Measurements from ENCODE around the gene SLC25A41.
A peak's percentile ranks its signal among the peaks of the same experiment; 100 is the strongest.

The SLC25A41 gene

DNA sequence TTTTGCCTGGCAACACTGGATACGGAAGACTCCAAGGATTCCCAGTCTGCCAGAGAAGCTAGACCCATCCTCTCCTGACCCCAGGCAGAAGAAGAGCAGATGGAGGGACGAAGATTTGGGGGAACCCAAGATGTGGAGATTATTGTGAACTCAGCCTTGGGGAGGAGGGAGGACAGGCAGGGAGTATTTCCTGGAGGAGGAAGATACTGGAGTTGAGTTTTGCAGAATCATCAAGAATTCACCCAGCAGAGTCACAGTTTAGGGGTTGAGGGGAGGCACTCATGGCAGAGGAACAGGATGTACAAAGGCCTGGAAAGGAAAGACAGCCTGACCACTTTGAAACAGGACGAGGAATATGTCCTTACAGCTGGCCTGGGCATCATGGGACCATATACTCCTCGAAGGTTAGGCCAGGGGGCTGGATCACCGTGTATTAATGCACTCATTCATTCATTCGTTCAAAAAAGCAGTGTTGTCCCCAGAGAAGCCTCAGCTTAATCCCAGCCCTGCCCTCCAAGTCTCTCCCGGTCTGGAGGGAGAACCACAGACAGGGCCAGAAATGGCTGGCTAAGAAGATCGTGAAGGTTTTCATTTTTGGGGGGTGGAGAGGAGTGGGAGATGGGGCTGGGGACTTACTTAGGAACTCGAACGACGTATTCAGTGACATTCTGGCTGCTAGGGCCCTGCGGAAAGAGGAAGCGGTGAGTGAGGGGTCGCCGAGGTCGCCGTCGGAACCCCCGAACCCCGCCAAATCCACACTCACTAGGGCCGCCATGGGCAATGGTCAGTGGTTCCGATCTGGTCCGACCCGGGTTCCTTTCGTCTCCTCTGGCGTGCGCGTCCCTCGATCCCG, 41.1 kb downstream of the SLC25A41 start:
- ChIA-PET POLR2A (ENCODE audit: low non-redundant PET) (no interaction called here), CTCF (interaction anchor here (0.6 to 0.7 kb wide), 3 partner anchors 13 to 599 kb away, joined by 3 read pairs; no protein-coding TSS in a partner anchor)
- TF ChIP-seq, protein P1, sequence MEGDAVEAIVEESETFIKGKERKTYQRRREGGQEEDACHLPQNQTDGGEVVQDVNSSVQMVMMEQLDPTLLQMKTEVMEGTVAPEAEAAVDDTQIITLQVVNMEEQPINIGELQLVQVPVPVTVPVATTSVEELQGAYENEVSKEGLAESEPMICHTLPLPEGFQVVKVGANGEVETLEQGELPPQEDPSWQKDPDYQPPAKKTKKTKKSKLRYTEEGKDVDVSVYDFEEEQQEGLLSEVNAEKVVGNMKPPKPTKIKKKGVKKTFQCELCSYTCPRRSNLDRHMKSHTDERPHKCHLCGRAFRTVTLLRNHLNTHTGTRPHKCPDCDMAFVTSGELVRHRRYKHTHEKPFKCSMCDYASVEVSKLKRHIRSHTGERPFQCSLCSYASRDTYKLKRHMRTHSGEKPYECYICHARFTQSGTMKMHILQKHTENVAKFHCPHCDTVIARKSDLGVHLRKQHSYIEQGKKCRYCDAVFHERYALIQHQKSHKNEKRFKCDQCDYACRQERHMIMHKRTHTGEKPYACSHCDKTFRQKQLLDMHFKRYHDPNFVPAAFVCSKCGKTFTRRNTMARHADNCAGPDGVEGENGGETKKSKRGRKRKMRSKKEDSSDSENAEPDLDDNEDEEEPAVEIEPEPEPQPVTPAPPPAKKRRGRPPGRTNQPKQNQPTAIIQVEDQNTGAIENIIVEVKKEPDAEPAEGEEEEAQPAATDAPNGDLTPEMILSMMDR (conservative IDR thresholded peaks at IDR 0.05; ENCODE audit: low read depth): no peak
- H3K27ac ChIP-seq: peak overlapping the region; percentile 88
- DNase-seq (ENCODE audit: low spot score): no peak

- ChIA-PET POLR2A (ENCODE audit: low non-redundant PET) (no interaction called here), CTCF (no interaction called here)
- no peak for DNase-seq (ENCODE audit: low spot score)
- TF ChIP-seq, protein P1 (conservative IDR thresholded peaks at IDR 0.05; ENCODE audit: low read depth): no peak
- no peak overlapping the region for H3K27ac ChIP-seq
Observed at GRCh38 chr19:6387372-6387771, 46.2 kb downstream of the SLC25A41 start.

GRCh38 chr19:6384381-6384780, 49.2 kb downstream of the SLC25A41 start:
- no peak for DNase-seq (ENCODE audit: low spot score)
- H3K27ac ChIP-seq: peak overlapping the region; percentile 18; the same call in 1 of the 2 replicates
- POLR2A ChIA-PET (ENCODE audit: low non-redundant PET): interaction anchor here (0.7 kb wide), 1 partner anchor 139 kb away, joined by 4 read pairs; no protein-coding TSS in a partner anchor
- TF ChIP-seq, protein P1 (conservative IDR thresholded peaks at IDR 0.05; ENCODE audit: low read depth): no peak
- CTCF ChIA-PET: no interaction called here

GRCh38 chr19:6383188-6383587, 50.4 kb downstream of the SLC25A41 start:
- no peak for DNase-seq (ENCODE audit: low spot score)
- CTCF ChIA-PET: no interaction called here
- TF ChIP-seq, protein P1 (conservative IDR thresholded peaks at IDR 0.05; ENCODE audit: low read depth): no peak
- POLR2A ChIA-PET (ENCODE audit: low non-redundant PET): no interaction called here
- no peak overlapping the region for H3K27ac ChIP-seq

GRCh38 chr19:6381030-6381750, 52.4 kb downstream of the SLC25A41 start:
- no peak overlapping the region; the same call in 1 of the 2 replicates for H3K27ac ChIP-seq
- ChIA-PET POLR2A (ENCODE audit: low non-redundant PET) (no interaction called here), CTCF (no interaction called here)
- DNase-seq (ENCODE audit: low spot score): no peak
- TF ChIP-seq, protein P1 (conservative IDR thresholded peaks at IDR 0.05; ENCODE audit: low read depth): no peak

DNA sequence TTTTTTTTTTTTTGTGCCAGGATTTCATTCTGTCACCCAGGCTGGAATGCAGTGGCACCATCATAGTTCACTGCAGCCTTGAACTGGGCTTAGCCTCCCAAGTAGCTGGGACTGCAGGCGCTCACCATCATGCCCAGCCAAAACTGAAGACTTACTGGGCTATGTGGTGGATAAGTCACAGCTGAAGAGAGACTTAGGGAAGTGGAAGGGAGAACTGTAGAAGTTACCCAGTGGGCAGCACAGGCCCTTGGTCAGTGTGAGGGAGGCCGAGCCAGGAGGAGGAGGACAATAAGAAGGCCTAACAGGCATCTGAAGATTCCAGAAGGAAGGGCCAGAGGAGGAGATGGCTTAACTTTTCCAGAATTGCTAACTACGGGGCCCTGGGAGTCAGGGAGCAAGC, 53.8 kb downstream of the SLC25A41 start:
- CTCF ChIA-PET: no interaction called here
- POLR2A ChIA-PET (ENCODE audit: low non-redundant PET): no interaction called here
- no peak for DNase-seq (ENCODE audit: low spot score)
- TF ChIP-seq, protein P1 (conservative IDR thresholded peaks at IDR 0.05; ENCODE audit: low read depth): no peak
- H3K27ac ChIP-seq: peak overlapping the region; percentile 98

Measured in RWPE1 (cell line).